Panc1 (cell line): ENCODE data around the gene C1orf216. TPM values are rescaled to one million over a fixed set of nuclear protein-coding genes. Genes with fewer than 3 reads are reported as not detected.

Experiments
- ATAC-seq: fragments of 200-7000 bp; cut with Tn5 transposase; 2 replicates; pipeline ENCODE4 v1.9.1; 2020; ENCODE audit warnings: mild to moderate bottlenecking, moderate library complexity
- BruUV-seq: library from RNA; stranded (reverse); fragments of 400-500 nt; replicated peaks from 2 replicates; lab custom pipeline; 2021; lab: Mats Ljungman, UMichigan
- CTCF ChIA-PET: fragments of 300-600 bp; sonication (Branson Sonifier 250); formaldehyde crosslinking; loops from one replicate; lab custom pipeline; 2022; ENCODE audit warnings: antibody characterized with exemption; lab: Charles Lee
- POLR2A ChIA-PET: fragments of 300-600 bp; sonication (Branson Sonifier 250); formaldehyde crosslinking; loops from one replicate; lab custom pipeline; 2022; ENCODE audit warnings: antibody characterized with exemption; lab: Charles Lee
- DNase-seq: peaks from one replicate; pipeline ENCODE4 v3.0.0-alpha.2; 2010; ENCODE audit warnings: low read depth, low spot score
- H3K27ac ChIP-seq: 2 replicates; pipeline ENCODE4 v1.5.1; 2011; ENCODE audit warnings: mild to moderate bottlenecking, low read length, inconsistent platforms
- H3K27me3 ChIP-seq: fragments of 200-500 bp; sonication (Bioruptor generic); 2 replicates; pipeline ENCODE4 v1.6.0; 2014; ENCODE audit warnings: low read length, inconsistent platforms; ENCODE audit not compliant: control insufficient read depth, insufficient read depth
- H3K36me3 ChIP-seq: fragments of 200-500 bp; sonication (Bioruptor generic); 2 replicates; pipeline ENCODE4 v1.5.1; 2014; ENCODE audit warnings: inconsistent platforms, mild to moderate bottlenecking, low read length, moderate library complexity; ENCODE audit not compliant: control insufficient read depth, insufficient read depth
- H3K4me1 ChIP-seq: 2 replicates; pipeline ENCODE4 v1.5.1; 2011; ENCODE audit warnings: inconsistent platforms, mild to moderate bottlenecking, low read length, moderate library complexity; ENCODE audit not compliant: control insufficient read depth, insufficient read depth
- H3K4me3 ChIP-seq, 2 experiments: 2 replicates each; pipeline ENCODE4 v1.5.1; 2011 to 2012; ENCODE audit warnings: low read depth in 2 of 2, low read length in 2 of 2, mild to moderate bottlenecking in 2 of 2, inconsistent platforms in 1 of 2, moderate library complexity in 1 of 2
- H3K9me3 ChIP-seq: fragments of 200-500 bp; sonication (Bioruptor generic); 2 replicates; pipeline ENCODE4 v1.5.1; 2014; ENCODE audit warnings: low read depth, mild to moderate bottlenecking, inconsistent platforms, low read length, moderate library complexity; ENCODE audit not compliant: control insufficient read depth, insufficient read depth
- POLR2AphosphoS5 ChIP-seq: IDR thresholded peaks from 2 replicates; pipeline ENCODE4 v1.6.1; 2012; ENCODE audit warnings: mild to moderate bottlenecking, low read depth, low read length, moderate library complexity
- SIN3A ChIP-seq: IDR thresholded peaks from 2 replicates; pipeline ENCODE4 v1.6.1; 2012; ENCODE audit warnings: low read depth, mild to moderate bottlenecking, low read length, moderate library complexity, borderline replicate concordance; ENCODE audit not compliant: insufficient read depth
- TCF7L2 ChIP-seq: IDR thresholded peaks from 2 replicates; pipeline ENCODE4 v1.6.1; 2011; ENCODE audit warnings: mild to moderate bottlenecking, low read depth, low read length, inconsistent platforms
- in situ Hi-C: cut with HindIII; loops from 2 replicates; pipeline ENCODE4 v1.10.0; 2016; ENCODE audit warnings: low sequenced_read_pairs, low pct_unique_long_range_greater_than_20kb
- intact Hi-C: fragments of 100-400 bp; cut with micrococcal nuclease; formaldehyde crosslinking; loops from one replicate; pipeline ENCODE4 v1.10.0; 2022; ENCODE audit not compliant: unreplicated experiment
- total RNA-seq: library from RNA; stranded (reverse); gene quantifications from one replicate; pipeline ENCODE4 v1.2.1, GENCODE V29; 2021; ENCODE audit not compliant: unreplicated experiment
- TF ChIP-seq, protein P1 (sequence below), 2 experiments: IDR thresholded peaks; 2 replicates each; pipeline ENCODE4 v1.6.1; 2011 to 2012; ENCODE audit warnings: low read depth in 2 of 2, control low read depth in 1 of 2, low read length in 1 of 2, mild to moderate bottlenecking in 1 of 2, moderate library complexity in 1 of 2; ENCODE audit not compliant: insufficient read depth in 1 of 2
- TF ChIP-seq, protein P2 (sequence below): fragments of 450-650 bp; IDR thresholded peaks from 2 replicates; pipeline ENCODE4 v1.5.1; 2017; ENCODE audit warnings: mild to moderate bottlenecking

Gene C1orf216
- total RNA-seq, 1 experiment from 2014 or later = 28.0 TPM

DNA sequence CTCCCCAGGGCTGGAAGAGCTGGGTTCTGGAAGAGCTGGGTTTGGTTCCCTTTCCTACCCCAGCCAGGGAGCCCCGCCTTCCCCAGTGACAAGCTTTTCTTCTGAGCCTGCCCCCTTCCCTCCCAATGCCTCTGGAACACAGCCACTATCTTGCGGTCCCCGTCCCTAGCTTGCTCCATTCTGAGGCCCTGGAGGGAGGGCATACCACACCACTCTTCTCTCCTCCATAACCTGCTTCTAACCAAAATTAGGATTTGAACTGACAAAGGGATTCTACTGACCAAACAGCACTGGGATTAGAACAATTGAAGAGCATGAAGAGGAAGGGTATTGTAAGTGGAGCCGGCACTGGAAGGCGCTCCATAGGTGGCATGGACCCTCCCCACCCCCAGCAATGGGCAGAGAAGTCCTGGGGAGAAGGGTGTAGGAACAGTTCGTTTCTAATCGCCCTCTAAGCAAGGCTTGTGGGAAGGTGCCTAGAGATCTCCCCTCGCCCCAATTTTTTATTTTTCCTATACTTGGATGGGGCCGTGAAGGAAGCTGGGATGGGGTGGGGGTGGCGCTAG lies 690 bp downstream of the C1orf216 start:
- ATAC-seq = peak; percentile 47
- H3K27me3 ChIP-seq = no peaks in the 10 kb centered on the region
- H3K9me3 ChIP-seq = no peaks in the 10 kb centered on the region
- TF ChIP-seq SIN3A (no peak), TCF7L2 (no peak), POLR2AphosphoS5 (no peak)
- TF ChIP-seq, protein P1, sequence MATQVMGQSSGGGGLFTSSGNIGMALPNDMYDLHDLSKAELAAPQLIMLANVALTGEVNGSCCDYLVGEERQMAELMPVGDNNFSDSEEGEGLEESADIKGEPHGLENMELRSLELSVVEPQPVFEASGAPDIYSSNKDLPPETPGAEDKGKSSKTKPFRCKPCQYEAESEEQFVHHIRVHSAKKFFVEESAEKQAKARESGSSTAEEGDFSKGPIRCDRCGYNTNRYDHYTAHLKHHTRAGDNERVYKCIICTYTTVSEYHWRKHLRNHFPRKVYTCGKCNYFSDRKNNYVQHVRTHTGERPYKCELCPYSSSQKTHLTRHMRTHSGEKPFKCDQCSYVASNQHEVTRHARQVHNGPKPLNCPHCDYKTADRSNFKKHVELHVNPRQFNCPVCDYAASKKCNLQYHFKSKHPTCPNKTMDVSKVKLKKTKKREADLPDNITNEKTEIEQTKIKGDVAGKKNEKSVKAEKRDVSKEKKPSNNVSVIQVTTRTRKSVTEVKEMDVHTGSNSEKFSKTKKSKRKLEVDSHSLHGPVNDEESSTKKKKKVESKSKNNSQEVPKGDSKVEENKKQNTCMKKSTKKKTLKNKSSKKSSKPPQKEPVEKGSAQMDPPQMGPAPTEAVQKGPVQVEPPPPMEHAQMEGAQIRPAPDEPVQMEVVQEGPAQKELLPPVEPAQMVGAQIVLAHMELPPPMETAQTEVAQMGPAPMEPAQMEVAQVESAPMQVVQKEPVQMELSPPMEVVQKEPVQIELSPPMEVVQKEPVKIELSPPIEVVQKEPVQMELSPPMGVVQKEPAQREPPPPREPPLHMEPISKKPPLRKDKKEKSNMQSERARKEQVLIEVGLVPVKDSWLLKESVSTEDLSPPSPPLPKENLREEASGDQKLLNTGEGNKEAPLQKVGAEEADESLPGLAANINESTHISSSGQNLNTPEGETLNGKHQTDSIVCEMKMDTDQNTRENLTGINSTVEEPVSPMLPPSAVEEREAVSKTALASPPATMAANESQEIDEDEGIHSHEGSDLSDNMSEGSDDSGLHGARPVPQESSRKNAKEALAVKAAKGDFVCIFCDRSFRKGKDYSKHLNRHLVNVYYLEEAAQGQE (IDR thresholded peaks at IDR 0.05; ENCODE audit: insufficient read depth in 1 of 2, low read depth in 2 of 2, low read length in 1 of 2) = no peak
- TF ChIP-seq, protein P2, sequence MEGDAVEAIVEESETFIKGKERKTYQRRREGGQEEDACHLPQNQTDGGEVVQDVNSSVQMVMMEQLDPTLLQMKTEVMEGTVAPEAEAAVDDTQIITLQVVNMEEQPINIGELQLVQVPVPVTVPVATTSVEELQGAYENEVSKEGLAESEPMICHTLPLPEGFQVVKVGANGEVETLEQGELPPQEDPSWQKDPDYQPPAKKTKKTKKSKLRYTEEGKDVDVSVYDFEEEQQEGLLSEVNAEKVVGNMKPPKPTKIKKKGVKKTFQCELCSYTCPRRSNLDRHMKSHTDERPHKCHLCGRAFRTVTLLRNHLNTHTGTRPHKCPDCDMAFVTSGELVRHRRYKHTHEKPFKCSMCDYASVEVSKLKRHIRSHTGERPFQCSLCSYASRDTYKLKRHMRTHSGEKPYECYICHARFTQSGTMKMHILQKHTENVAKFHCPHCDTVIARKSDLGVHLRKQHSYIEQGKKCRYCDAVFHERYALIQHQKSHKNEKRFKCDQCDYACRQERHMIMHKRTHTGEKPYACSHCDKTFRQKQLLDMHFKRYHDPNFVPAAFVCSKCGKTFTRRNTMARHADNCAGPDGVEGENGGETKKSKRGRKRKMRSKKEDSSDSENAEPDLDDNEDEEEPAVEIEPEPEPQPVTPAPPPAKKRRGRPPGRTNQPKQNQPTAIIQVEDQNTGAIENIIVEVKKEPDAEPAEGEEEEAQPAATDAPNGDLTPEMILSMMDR = no peak
- in situ Hi-C loops (no loop called here), intact Hi-C loops (loop anchor here (5.0 kb wide), 1 partner anchor 76 kb away; the partner anchor contains the start of gene PSMB2)
- peaks cover 7% of the 10 kb centered on the region for H3K4me1 ChIP-seq
- no peak for DNase-seq
- CTCF ChIA-PET = no interaction called here
- POLR2A ChIA-PET = no interaction called here
- H3K36me3 ChIP-seq = peaks cover 3% of the 10 kb centered on the region; the same call in 1 of the 2 replicates
- peak overlapping the region; percentile 75 to 89 for H3K4me3 ChIP-seq
- peak overlapping the region; percentile 95 for H3K27ac ChIP-seq
- no TSS peak for BruUV-seq

DNA sequence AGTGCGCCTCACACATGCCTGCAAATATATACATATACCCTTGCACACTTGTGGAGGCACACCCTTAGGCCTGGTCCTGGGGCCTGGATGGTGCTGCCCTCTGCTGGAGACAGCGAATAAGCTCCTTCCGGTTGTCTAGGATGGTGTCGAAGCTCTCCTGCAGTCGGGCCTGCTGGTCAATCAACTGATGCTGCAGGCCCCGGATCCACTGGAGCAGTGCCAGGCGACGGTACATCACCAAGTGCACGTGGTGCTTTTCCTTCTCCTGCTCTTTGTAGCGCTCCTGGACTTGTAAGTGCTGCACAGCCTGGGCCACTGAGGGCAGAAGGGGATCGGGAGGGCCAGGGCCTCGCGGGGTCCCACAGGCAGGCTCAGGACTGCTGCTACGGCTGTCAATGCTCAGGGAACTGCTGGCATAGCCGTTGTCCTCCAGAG lies 3.1 kb downstream of the C1orf216 start:
- TF ChIP-seq, protein P1 (IDR thresholded peaks at IDR 0.05; ENCODE audit: insufficient read depth in 1 of 2, low read depth in 2 of 2, low read length in 1 of 2) = no peak
- TF ChIP-seq, protein P2 = peak; percentile 94
- ATAC-seq = peak; percentile 74
- in situ Hi-C loops (no loop called here), intact Hi-C loops (loop anchor here (5.0 kb wide), 1 partner anchor 73 kb away; the partner anchor contains the start of gene PSMB2)
- Histone ChIP-seq H3K4me3 (no peak overlapping the region), H3K36me3 (peaks cover 3% of the 10 kb centered on the region; the same call in 1 of the 2 replicates), H3K27me3 (no peaks in the 10 kb centered on the region), H3K4me1 (peaks cover 7% of the 10 kb centered on the region), H3K27ac (no peak overlapping the region), H3K9me3 (no peaks in the 10 kb centered on the region)
- no peak for DNase-seq
- CTCF ChIA-PET = interaction anchor here (0.5 to 1.8 kb wide), 12 partner anchors 8 to 150 kb away, joined by 3 to 9 read pairs (median 4); no protein-coding TSS in a partner anchor
- BruUV-seq = no TSS peak
- POLR2A ChIA-PET = interaction anchor here (0.6 to 1.0 kb wide), 2 partner anchors 18 to 53 kb away, joined by 3 to 4 read pairs; no protein-coding TSS in a partner anchor
